Measurements from ENCODE around the gene DEDD2.

DNA sequence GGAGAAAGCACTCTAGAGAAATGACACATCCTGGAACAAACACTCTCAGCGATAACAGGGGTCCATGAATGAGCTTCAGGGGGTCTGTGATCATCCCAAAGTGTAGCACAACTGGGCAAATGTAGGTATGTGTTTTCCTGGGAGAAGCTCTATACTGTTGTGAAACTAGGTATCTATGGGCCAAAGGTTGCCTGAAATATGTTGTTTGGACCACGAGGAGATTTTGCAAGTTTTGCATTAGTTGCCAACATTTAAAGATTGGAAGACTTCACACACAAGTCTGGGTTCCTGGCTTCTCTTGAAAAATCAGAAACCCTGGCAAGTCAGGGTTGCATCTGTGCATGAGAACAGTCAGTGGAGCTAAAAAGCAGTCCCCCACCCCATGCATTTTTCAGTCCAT is 58.6 kb downstream of the DEDD2 start:
- TF ChIP-seq, protein P1, sequence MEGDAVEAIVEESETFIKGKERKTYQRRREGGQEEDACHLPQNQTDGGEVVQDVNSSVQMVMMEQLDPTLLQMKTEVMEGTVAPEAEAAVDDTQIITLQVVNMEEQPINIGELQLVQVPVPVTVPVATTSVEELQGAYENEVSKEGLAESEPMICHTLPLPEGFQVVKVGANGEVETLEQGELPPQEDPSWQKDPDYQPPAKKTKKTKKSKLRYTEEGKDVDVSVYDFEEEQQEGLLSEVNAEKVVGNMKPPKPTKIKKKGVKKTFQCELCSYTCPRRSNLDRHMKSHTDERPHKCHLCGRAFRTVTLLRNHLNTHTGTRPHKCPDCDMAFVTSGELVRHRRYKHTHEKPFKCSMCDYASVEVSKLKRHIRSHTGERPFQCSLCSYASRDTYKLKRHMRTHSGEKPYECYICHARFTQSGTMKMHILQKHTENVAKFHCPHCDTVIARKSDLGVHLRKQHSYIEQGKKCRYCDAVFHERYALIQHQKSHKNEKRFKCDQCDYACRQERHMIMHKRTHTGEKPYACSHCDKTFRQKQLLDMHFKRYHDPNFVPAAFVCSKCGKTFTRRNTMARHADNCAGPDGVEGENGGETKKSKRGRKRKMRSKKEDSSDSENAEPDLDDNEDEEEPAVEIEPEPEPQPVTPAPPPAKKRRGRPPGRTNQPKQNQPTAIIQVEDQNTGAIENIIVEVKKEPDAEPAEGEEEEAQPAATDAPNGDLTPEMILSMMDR (IDR thresholded peaks at IDR 0.05): no peak
- TF ChIP-seq POLR2A (IDR thresholded peaks at IDR 0.05): no peak

All from testis (tissue), 2 donors.